AG10803 (cell line): Measurements from ENCODE around the gene TUBB1.

ENCODE experiments used
- DNase-seq: peaks from one replicate; pipeline ENCODE4 v3.0.0; 2010; ENCODE audit warnings: low read depth
- H3K4me3 ChIP-seq: 2 replicates; pipeline ENCODE4 v1.5.1; 2011; ENCODE audit warnings: mild to moderate bottlenecking, low read length, control low read depth
- CTCF ChIP-seq: conservative IDR thresholded peaks from 2 replicates; pipeline ENCODE4 v1.5.1; 2011; ENCODE audit warnings: mild to moderate bottlenecking, low read length, control low read depth, inconsistent platforms

Gene TUBB1

GRCh38 chr20:59017493-59018231, 1.6 kb upstream of the TUBB1 start:
- TF ChIP-seq CTCF, result no peak
- no peak for DNase-seq
- no peak overlapping the region for H3K4me3 ChIP-seq

- H3K4me3 ChIP-seq, result no peak overlapping the region
- TF ChIP-seq CTCF, result no peak
- no peak for DNase-seq
These were observed 412 bp upstream of the TUBB1 start for GRCh38 chr20:59018817-59019216.

GRCh38 chr20:59020938-59021551, 1.8 kb downstream of the TUBB1 start:
- no peak for DNase-seq
- TF ChIP-seq CTCF, result no peak

GRCh38 chr20:59022754-59023153, 3.5 kb downstream of the TUBB1 start:
- H3K4me3 ChIP-seq, result no peak overlapping the region
- TF ChIP-seq CTCF, result no peak
- DNase-seq, result no peak

More at GRCh38 chr20:59020938-59021551, 1.8 kb downstream of the TUBB1 start:
- H3K4me3 ChIP-seq, result no peak overlapping the region

- TF ChIP-seq CTCF, result no peak
- H3K4me3 ChIP-seq, result no peak overlapping the region
These were observed 4.4 kb downstream of the TUBB1 start for GRCh38 chr20:59023616-59024015.

GRCh38 chr20:59024111-59024530, 4.9 kb downstream of the TUBB1 start:
- DNase-seq, result no peak
- no peak for TF ChIP-seq CTCF
- H3K4me3 ChIP-seq, result no peak overlapping the region

More at GRCh38 chr20:59023616-59024015, 4.4 kb downstream of the TUBB1 start:
- no peak for DNase-seq

GRCh38 chr20:59025086-59025485, 5.9 kb downstream of the TUBB1 start:
- TF ChIP-seq CTCF, result no peak
- DNase-seq, result no peak
- H3K4me3 ChIP-seq, result no peak overlapping the region
